ENCODE measurements around the gene HTR7.

Gene HTR7

GRCh38 chr10:90858461-90858968 is 676 bp upstream of the HTR7 start:
- H3K27ac ChIP-seq (ENCODE audit: low read depth, low read length, severe bottlenecking), result no peak overlapping the region
- H3K4me1 ChIP-seq (ENCODE audit: control insufficient read depth, insufficient read depth, low read length, poor library complexity, severe bottlenecking), result peaks cover 9% of the 10 kb centered on the region
- 52% methylated on average over 5 of the region's 10 CpGs; no CpG with 5 or more reads in 1 of the 2 experiments for WGBS, 2 experiments (ENCODE audit: insufficient coverage in 2 of 2)
- no peaks in the 10 kb centered on the region for H3K9me3 ChIP-seq (ENCODE audit: control insufficient read depth, low read length)
- no peaks in the 10 kb centered on the region for H3K36me3 ChIP-seq (ENCODE audit: control insufficient read depth, insufficient read depth, low read length)
- peak overlapping the region; percentile 54 for H3K4me3 ChIP-seq (ENCODE audit: extremely low read depth, insufficient read depth, low read length, poor library complexity, severe bottlenecking)

DNA sequence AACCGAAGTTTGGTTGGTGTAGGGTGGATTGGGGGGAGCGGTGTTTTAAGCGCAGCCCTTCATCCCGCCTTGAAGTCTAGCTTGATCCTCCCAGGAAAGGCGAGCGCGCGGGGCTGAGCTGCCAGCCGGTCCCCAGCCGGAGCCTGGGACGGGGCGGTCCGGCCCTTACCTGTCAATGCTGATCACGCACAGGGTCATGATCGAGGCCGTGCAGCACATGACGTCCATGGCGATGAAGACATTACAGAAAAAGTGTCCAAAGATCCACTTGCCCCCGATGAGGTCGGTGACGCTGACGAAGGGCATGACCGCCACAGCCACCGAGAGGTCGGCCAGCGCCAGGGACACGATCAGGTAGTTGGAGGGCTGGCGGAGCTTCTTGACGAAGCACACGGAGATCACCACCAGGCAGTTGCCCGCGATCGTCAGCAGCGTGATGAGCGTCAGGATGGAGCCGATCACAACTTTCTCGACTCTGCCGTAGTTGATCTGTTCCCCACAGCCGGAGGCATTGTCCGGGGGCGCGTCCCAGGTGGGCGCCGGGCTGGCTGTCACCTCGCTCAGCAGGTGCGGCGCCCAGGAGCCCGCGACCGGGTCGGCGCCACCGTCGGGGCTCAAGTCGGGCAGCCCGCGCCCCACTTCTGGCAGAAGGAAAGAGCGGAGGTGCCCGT is 740 bp downstream of the HTR7 start:
- Histone ChIP-seq H3K4me3 (ENCODE audit: extremely low read depth, insufficient read depth, low read length, poor library complexity, severe bottlenecking) (peak overlapping the region; percentile 54), H3K27ac (ENCODE audit: low read depth, low read length, severe bottlenecking) (no peak overlapping the region), H3K36me3 (ENCODE audit: control insufficient read depth, insufficient read depth, low read length) (no peaks in the 10 kb centered on the region), H3K4me1 (ENCODE audit: control insufficient read depth, insufficient read depth, low read length, poor library complexity, severe bottlenecking) (peaks cover 9% of the 10 kb centered on the region), H3K9me3 (ENCODE audit: control insufficient read depth, low read length) (no peaks in the 10 kb centered on the region)
- 3 to 4% methylated on average over 44 to 58 of the region's 59 CpGs for WGBS, 2 experiments (ENCODE audit: insufficient coverage in 2 of 2)

- Histone ChIP-seq H3K4me3 (ENCODE audit: extremely low read depth, insufficient read depth, low read length, poor library complexity, severe bottlenecking) (peak overlapping the region; percentile 54), H3K4me1 (ENCODE audit: control insufficient read depth, insufficient read depth, low read length, poor library complexity, severe bottlenecking) (peaks cover 9% of the 10 kb centered on the region), H3K36me3 (ENCODE audit: control insufficient read depth, insufficient read depth, low read length) (no peaks in the 10 kb centered on the region), H3K27ac (ENCODE audit: low read depth, low read length, severe bottlenecking) (no peak overlapping the region), H3K9me3 (ENCODE audit: control insufficient read depth, low read length) (peaks cover 3% of the 10 kb centered on the region)
- WGBS, 2 experiments (ENCODE audit: insufficient coverage in 2 of 2), result 40 to 50% methylated on average over 1 to 3 of the region's 3 CpGs
Observed at GRCh38 chr10:90856261-90856660, 1.6 kb downstream of the HTR7 start.

DNA sequence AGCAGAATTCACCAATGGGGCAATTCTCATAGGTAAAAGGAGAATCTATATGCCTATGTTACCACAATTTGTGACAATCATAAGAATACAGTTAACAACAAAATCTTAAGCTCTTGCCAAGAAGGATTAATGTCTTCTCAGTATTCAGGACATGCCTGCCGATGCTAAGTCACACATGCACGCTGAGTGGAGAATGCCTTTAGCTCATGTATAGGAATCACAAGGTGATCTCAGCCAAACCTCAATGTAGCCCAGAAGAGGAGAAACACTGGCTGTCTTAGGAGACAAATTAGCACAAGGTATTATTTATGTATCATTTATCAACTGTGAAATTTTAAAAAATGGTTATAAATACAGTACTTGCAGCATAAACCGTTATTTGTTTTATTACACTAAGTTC is 2.7 kb downstream of the HTR7 start:
- Histone ChIP-seq H3K36me3 (ENCODE audit: control insufficient read depth, insufficient read depth, low read length) (no peaks in the 10 kb centered on the region), H3K4me1 (ENCODE audit: control insufficient read depth, insufficient read depth, low read length, poor library complexity, severe bottlenecking) (peaks cover 9% of the 10 kb centered on the region), H3K9me3 (ENCODE audit: control insufficient read depth, low read length) (peaks cover 5% of the 10 kb centered on the region), H3K27ac (ENCODE audit: low read depth, low read length, severe bottlenecking) (no peak overlapping the region), H3K4me3 (ENCODE audit: extremely low read depth, insufficient read depth, low read length, poor library complexity, severe bottlenecking) (no peak overlapping the region)
- WGBS, 2 experiments (ENCODE audit: insufficient coverage in 2 of 2), result 35 to 54% methylated on average over 2 of the region's 3 CpGs

DNA sequence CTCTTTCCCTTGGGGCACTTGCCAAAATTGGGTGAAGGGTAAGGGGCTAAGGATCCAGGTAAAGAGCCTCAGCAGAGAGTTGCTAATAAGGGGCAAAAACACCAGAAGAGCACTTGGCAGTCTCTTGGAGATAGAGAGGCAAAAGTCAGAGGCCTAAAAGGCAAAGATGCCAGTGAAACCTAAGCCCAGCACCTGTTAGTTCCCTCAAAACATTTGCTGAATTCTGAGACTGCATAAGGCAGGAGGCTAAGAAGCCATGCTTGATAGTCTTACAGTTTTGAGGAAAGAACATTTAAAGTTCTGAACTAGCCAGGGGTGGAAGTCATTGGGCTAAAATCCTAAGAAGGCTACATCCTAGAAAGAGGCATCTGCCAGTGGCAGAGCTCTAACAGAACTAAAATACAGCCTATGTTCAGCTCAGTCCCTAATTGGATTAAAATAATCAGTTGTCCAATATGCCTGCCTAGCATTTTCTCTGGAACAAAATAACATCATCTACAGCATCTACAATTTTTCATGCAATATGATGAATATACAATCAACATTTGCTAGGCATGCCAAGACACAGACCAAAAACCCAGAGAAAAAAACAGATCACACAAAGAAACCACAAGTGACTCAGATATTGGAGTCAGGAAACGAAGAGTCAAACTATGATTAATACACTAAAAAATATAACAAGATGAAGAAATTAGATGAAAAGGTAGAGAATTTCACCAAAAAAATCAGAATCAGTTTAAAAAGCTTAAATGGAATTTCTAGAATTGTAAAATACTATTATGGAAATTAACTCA is 7.7 kb downstream of the HTR7 start:
- Histone ChIP-seq H3K4me1 (ENCODE audit: control insufficient read depth, insufficient read depth, low read length, poor library complexity, severe bottlenecking) (peaks cover 7% of the 10 kb centered on the region), H3K27ac (ENCODE audit: low read depth, low read length, severe bottlenecking) (no peak overlapping the region), H3K9me3 (ENCODE audit: control insufficient read depth, low read length) (peaks cover 18% of the 10 kb centered on the region), H3K4me3 (ENCODE audit: extremely low read depth, insufficient read depth, low read length, poor library complexity, severe bottlenecking) (no peak overlapping the region), H3K36me3 (ENCODE audit: control insufficient read depth, insufficient read depth, low read length) (no peaks in the 10 kb centered on the region)
- no CpG with 5 or more reads among the region's 1 CpG for WGBS, 2 experiments (ENCODE audit: insufficient coverage in 2 of 2)

- 67% methylated on average over 1 of the region's 1 CpG; no CpG with 5 or more reads in 1 of the 2 experiments for WGBS, 2 experiments (ENCODE audit: insufficient coverage in 2 of 2)
- H3K27ac ChIP-seq (ENCODE audit: low read depth, low read length, severe bottlenecking), result no peak overlapping the region
- peaks cover 7% of the 10 kb centered on the region for H3K4me1 ChIP-seq (ENCODE audit: control insufficient read depth, insufficient read depth, low read length, poor library complexity, severe bottlenecking)
Observed at GRCh38 chr10:90847436-90847835, 10.4 kb downstream of the HTR7 start.

GRCh38 chr10:90846746-90847145 is 11.1 kb downstream of the HTR7 start:
- Histone ChIP-seq H3K9me3 (ENCODE audit: control insufficient read depth, low read length) (peaks cover 17% of the 10 kb centered on the region), H3K27ac (ENCODE audit: low read depth, low read length, severe bottlenecking) (no peak overlapping the region)
- WGBS, 2 experiments (ENCODE audit: insufficient coverage in 2 of 2), result no CpG with 5 or more reads among the region's 1 CpG

More at GRCh38 chr10:90847436-90847835, 10.4 kb downstream of the HTR7 start:
- Histone ChIP-seq H3K36me3 (ENCODE audit: control insufficient read depth, insufficient read depth, low read length) (no peaks in the 10 kb centered on the region), H3K4me3 (ENCODE audit: extremely low read depth, insufficient read depth, low read length, poor library complexity, severe bottlenecking) (no peak overlapping the region), H3K9me3 (ENCODE audit: control insufficient read depth, low read length) (peaks cover 18% of the 10 kb centered on the region)

GRCh38 chr10:90845726-90846125 is 12.1 kb downstream of the HTR7 start:
- Histone ChIP-seq H3K9me3 (ENCODE audit: control insufficient read depth, low read length) (peaks cover 15% of the 10 kb centered on the region), H3K4me1 (ENCODE audit: control insufficient read depth, insufficient read depth, low read length, poor library complexity, severe bottlenecking) (peaks cover 7% of the 10 kb centered on the region), H3K27ac (ENCODE audit: low read depth, low read length, severe bottlenecking) (no peak overlapping the region), H3K4me3 (ENCODE audit: extremely low read depth, insufficient read depth, low read length, poor library complexity, severe bottlenecking) (no peak overlapping the region), H3K36me3 (ENCODE audit: control insufficient read depth, insufficient read depth, low read length) (no peaks in the 10 kb centered on the region)
- WGBS, 2 experiments (ENCODE audit: insufficient coverage in 2 of 2), result 90 to 100% methylated on average over 1 to 3 of the region's 3 CpGs

More at GRCh38 chr10:90846746-90847145, 11.1 kb downstream of the HTR7 start:
- Histone ChIP-seq H3K36me3 (ENCODE audit: control insufficient read depth, insufficient read depth, low read length) (no peaks in the 10 kb centered on the region), H3K4me1 (ENCODE audit: control insufficient read depth, insufficient read depth, low read length, poor library complexity, severe bottlenecking) (peaks cover 7% of the 10 kb centered on the region), H3K4me3 (ENCODE audit: extremely low read depth, insufficient read depth, low read length, poor library complexity, severe bottlenecking) (no peak overlapping the region)

GRCh38 chr10:90842725-90843124 is 15.1 kb downstream of the HTR7 start:
- Histone ChIP-seq H3K9me3 (ENCODE audit: control insufficient read depth, low read length) (no peaks in the 10 kb centered on the region), H3K27ac (ENCODE audit: low read depth, low read length, severe bottlenecking) (no peak overlapping the region)
- 86 to 100% methylated on average over 1 of the region's 1 CpG for WGBS, 2 experiments (ENCODE audit: insufficient coverage in 2 of 2)

GRCh38 chr10:90837486-90837885 is 20.4 kb downstream of the HTR7 start:
- no peaks in the 10 kb centered on the region for H3K9me3 ChIP-seq (ENCODE audit: control insufficient read depth, low read length)
- H3K36me3 ChIP-seq (ENCODE audit: control insufficient read depth, insufficient read depth, low read length), result no peaks in the 10 kb centered on the region
- 89 to 92% methylated on average over 1 of the region's 1 CpG for WGBS, 2 experiments (ENCODE audit: insufficient coverage in 2 of 2)
- no peak overlapping the region for H3K27ac ChIP-seq (ENCODE audit: low read depth, low read length, severe bottlenecking)
- no peak overlapping the region for H3K4me3 ChIP-seq (ENCODE audit: extremely low read depth, insufficient read depth, low read length, poor library complexity, severe bottlenecking)
- H3K4me1 ChIP-seq (ENCODE audit: control insufficient read depth, insufficient read depth, low read length, poor library complexity, severe bottlenecking), result no peaks in the 10 kb centered on the region

More at GRCh38 chr10:90842725-90843124, 15.1 kb downstream of the HTR7 start:
- Histone ChIP-seq H3K4me3 (ENCODE audit: extremely low read depth, insufficient read depth, low read length, poor library complexity, severe bottlenecking) (no peak overlapping the region), H3K36me3 (ENCODE audit: control insufficient read depth, insufficient read depth, low read length) (no peaks in the 10 kb centered on the region), H3K4me1 (ENCODE audit: control insufficient read depth, insufficient read depth, low read length, poor library complexity, severe bottlenecking) (peaks cover 7% of the 10 kb centered on the region)
